ENCODE data around the gene KMT5B.

DNA sequence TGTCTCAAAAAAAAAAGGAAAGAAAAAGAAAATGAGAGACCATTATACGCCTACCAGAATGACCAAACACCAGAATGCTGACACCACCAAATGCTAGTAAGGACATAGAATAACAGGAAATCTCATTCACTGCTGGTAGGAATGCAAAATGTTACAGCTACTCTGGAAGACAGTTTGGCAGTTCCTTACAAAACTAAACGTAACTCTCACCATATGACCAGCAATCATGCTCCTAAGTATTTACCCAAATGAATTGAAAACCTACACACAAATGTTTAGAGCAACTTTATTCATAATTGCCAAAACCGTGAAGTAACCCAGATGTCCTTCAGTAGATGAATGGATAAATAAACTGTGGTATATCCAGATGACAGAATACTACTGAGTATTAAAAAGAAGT lies 99.1 kb downstream of the KMT5B start:
- TF ChIP-seq, protein P1, sequence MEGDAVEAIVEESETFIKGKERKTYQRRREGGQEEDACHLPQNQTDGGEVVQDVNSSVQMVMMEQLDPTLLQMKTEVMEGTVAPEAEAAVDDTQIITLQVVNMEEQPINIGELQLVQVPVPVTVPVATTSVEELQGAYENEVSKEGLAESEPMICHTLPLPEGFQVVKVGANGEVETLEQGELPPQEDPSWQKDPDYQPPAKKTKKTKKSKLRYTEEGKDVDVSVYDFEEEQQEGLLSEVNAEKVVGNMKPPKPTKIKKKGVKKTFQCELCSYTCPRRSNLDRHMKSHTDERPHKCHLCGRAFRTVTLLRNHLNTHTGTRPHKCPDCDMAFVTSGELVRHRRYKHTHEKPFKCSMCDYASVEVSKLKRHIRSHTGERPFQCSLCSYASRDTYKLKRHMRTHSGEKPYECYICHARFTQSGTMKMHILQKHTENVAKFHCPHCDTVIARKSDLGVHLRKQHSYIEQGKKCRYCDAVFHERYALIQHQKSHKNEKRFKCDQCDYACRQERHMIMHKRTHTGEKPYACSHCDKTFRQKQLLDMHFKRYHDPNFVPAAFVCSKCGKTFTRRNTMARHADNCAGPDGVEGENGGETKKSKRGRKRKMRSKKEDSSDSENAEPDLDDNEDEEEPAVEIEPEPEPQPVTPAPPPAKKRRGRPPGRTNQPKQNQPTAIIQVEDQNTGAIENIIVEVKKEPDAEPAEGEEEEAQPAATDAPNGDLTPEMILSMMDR (IDR thresholded peaks at IDR 0.05), result no peak
- TF ChIP-seq POLR2AphosphoS5 (IDR thresholded peaks at IDR 0.05), result no peak
